Erythroblast (primary cell): ENCODE measurements around the gene PIP4K2A.

ENCODE experiments used
- GATA1 ChIP-seq: IDR thresholded peaks from 2 replicates; pipeline ENCODE4 v1.6.1; 2011; ENCODE audit warnings: low read depth, mild to moderate bottlenecking, control low read depth, low read length, moderate library complexity
- POLR2A ChIP-seq: IDR thresholded peaks from 2 replicates; pipeline ENCODE4 v1.6.1; 2011; ENCODE audit warnings: mild to moderate bottlenecking, low read length

- TF ChIP-seq POLR2A (no peak), GATA1 (no peak)
These were observed 140.4 kb downstream of the PIP4K2A start for GRCh38 chr10:22573820-22574569.
